HG03571 (cell line): Measurements from ENCODE around the gene ZEB2.
A peak's percentile ranks its signal among the peaks of the same experiment; 100 is the strongest.

Source experiments
- ATAC-seq: cut with Tn5 transposase; IDR thresholded peaks from one replicate; pipeline ENCODE4 v1.9.1; 2021; ENCODE audit not compliant: unreplicated experiment

ZEB2 gene

DNA sequence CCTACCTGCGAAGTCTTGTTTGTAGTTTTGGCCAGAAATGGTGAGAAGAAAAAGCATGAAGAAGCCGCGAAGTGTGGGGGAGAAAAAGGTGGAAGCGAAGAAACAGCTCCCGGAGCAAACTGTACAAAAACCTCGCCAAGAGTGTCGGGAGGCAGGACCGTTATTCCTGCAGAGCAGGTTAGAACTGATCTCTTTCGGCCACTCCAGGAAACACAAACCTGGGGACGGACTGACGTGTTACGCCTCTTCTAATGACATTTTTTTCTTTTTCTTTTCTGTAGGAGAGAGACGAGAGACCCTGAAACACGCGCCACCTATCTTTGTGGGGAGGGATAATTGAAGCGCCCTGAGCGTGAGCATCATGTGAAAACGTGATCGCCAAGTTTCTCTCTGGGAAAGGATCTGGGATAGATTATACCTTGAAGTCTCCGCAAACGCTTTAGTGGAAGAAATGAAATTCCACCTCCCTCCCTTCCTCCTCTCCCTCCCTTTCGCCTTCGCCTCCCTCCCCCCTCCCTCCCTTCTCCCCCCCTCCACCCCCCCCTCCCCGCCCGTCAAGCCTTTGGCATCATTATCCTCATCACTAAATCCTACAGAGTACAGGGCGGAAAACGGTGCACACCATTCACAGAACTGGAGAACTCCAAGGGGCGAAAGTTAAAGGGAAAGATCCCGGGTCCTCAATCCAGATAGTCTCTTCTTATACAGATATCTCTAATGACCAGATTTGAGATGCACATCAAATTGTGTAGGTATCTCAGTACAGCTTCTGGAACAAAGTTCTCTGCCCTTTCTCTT lies at the start of gene ZEB2:
Gene ZEB2 (minus strand): TSS at position 186 of the 798 bp plus-strand sequence. CDS start 2,769 bp downstream, outside the sequence.
- ATAC-seq, result no peak

DNA sequence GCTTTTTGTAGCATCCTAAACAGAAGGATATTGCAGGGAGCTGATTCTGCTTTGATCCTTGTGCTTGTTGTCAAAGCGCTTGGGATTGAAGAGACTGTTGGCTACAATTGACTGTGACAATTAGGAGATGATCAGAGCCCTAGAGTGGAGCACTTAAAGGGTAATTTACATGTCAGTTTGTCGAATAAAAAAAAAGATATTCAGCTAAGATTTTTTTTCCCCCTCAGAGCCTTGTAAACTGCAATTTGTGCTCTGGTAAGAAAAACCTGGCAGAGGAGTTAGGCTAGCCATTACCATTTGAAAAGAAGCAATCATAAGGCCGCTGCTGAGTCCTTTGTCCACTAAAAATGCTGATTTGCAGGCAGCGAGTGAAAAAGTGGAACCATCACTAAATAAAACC lies 47.8 kb upstream of the ZEB2 start:
- ATAC-seq, result no peak

DNA sequence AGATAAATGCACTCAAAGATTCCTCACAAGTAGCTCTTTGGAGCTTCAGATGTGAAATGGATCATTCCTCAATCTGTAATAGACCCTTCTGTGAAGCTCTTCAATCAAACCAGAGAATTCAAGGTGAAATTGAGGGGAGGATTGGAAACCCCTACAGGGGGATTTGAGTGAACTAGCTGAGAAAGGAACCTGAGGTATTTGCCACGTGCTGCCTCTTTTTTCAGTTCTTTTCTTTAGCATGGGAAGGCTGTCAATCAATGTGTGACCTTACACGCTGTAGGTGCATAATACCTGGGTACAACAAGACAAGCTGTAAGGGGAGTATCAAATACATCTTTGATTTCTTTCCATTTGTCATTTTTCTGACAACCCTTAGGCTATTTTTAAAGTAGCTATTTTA lies 46.5 kb upstream of the ZEB2 start:
- no peak for ATAC-seq

DNA sequence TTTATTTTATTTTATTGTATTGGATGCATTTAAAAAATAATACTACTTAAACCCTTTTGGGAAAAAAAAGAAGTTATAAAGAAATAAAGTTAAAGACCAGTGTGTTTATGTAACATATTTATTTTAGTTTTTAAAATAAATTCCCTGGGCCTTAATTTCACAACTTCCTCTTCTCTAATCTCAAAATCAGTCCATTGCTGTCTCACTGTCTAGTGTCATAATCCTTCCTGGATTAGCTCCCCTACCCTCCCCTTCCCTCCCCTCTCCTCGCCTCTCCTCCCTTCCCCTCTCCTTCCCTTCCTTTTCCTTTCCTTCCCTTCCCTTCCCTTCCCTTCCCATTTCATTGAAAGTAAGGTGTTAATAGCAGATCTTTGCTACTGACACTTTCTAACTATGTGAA lies 40.3 kb upstream of the ZEB2 start:
- ATAC-seq, result no peak

DNA sequence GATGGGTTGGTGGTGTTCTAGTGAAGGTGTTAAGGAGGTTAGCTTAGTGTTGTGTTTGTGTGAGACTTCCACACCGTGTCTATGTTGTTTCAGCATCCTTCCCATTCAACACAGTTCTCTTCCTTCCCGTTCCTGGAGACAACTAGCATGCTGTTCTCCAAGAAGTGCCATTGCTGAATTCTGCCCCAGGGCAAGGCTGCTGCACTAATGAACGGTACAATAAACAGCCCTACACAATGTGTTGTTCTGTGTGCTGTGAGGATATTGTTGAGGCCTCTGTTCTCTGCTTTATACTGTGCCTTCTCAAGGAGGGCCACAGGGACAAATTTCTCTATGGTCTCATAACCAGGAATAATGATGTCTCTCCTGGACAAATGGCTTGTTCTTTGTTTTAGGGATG lies 39.8 kb upstream of the ZEB2 start:
- no peak for ATAC-seq

DNA sequence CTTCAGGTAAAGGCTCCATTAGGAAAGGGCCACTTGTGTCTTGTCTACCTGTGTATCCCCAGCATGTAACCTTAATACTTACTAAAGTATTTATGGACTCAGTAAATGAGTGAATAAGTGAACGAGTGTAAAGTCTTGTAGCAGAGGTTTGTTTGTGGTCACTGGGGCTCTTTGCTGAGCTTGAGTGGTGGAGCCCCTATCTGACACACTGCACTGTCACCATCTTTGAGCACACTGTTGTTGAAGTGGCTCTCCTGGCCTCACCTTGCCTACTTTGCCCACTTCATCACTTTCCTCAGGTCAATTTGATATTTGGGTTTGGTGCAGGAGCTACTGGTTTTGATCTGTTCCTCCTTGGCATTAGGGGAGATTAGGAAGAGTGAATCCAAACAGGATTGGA lies 39.3 kb upstream of the ZEB2 start:
- ATAC-seq, result no peak

DNA sequence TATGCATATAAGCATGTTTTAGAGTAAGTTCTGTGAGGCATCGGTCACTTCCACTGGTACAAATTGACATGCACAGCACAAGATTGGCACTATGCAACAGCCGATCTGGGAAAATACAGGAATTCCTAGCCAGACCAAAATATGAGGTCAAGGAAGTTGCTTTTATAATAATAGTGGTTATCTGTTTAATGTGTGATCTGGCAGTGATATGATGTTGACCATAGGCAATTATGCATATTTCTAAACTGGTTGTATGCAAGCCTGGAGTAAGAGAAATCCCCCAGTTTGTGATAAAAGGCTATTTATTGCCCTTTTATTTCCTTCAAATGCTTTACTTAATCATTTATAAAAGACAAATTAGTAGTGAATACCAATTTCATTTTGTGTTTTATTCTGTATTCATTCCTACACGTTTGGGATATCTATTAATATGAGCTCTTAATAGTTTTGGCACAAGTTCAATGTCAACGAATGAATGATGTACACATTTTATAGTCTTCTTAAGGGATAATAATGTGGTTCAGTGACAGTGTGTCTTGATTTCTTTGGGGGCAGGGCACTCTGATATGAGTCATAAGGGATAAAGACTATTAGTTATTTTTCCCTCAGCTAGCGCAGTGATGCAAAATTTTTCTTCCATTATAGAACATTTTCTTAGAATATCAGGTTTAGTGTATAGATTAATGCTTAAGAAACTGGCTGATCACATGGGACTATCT lies 34.7 kb upstream of the ZEB2 start:
- ATAC-seq, result no peak

DNA sequence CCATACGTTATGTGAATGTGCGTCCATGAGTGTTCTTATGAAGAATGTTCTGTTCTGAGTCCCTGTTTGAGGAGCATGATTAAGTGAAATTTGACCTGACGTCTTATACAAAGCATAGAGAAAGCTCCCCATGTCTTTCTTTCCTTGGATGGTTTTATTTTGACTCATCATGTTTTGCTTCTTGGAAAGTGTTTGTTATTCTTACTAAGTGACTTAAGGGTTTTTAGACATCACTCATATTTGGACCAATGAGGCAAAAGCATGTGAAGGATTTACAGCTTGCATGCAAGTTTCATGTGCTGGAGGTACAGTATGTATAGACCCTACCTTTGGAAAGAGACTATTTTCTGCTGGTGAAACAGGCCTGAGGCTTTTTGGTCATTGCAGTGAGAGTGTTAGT lies 33.5 kb upstream of the ZEB2 start:
- ATAC-seq, result no peak

DNA sequence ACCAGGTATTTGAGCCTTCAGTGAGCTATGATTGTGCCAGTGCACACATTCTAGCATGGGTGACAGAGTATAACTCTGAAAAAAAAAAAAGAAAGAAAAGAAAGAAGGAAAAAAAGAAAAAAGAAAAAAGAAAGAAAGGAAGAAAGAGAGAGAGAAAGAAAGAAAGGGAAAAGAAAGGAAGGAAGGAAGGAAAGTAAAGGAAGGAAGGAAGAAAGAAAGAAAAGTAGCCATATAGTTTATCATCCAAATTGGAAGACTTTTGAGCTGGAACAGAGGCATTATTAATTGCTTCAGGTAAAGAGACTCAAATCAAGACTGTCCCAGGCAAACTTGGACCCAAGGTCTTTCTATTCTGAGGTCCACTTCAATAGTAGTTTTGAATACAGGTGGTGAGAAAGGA lies 32.9 kb upstream of the ZEB2 start:
- ATAC-seq, result no peak

DNA sequence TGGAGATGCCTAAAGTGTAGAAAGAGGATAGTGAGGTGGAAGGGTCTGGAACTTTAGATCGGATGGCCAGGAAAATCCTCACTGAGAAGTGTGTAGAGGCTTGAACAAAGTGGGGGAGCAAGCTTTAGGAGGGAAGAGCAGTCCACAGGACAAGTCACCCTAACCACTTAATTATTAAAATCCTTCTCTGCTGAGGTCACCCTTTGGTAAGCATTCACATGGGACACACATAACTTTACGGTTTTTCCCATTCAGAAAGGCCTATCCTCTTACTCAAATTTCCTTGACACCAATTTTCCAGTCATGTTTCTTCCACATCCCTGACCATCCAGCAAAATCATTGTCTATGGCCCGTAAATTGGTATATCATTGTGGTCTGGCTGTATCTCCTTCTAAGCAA lies 31.0 kb upstream of the ZEB2 start:
- no peak for ATAC-seq

DNA sequence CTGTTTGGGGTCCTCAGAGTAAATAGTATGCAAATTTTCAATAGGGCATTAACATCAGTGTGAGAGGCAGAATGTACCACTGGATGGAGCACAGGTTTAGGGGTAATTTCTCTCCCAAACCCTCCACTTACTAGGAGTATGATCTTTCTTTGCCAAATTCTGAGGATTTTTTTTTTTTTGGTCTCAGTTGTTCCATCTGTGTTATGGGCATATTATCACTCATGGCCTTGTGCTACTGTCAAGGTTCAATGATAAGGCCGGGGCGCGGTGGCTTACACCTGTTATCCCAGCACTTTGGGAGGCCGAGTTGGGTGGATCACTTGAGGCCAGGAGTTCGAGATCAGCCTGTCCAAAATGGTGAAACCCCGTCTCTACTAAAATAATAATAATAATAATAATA lies 30.2 kb upstream of the ZEB2 start:
- ATAC-seq, result no peak

DNA sequence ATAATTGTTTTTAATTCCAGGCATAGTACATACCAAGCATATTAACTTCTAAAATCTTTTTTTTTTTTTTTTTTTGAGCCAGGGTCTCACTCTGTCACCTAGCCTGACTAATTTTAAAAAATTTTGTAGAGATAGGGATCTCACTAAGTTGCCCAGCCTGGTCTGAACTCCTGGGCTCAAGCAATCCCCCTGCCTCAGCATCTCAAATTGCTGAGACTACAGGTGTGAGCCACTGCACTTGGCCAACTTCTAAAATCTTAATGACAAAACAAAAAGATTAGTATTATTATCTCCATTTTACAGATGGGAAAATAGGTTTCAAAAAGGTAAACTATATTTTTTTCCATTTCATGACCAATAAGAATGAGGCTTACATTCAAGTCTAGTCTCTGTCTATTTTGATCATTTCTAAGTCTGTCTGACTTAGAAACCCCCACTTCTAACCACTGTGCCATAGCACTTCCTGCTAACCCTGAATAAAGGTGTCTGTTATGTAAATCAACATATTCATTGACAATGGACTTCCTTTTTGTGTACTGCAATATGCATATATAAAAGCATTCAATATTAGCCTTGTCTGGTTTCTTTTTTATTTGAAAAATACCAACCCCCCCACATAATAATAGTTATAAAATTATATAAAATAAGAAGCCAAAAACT lies 28.7 kb upstream of the ZEB2 start:
- peak; percentile 73 for ATAC-seq

DNA sequence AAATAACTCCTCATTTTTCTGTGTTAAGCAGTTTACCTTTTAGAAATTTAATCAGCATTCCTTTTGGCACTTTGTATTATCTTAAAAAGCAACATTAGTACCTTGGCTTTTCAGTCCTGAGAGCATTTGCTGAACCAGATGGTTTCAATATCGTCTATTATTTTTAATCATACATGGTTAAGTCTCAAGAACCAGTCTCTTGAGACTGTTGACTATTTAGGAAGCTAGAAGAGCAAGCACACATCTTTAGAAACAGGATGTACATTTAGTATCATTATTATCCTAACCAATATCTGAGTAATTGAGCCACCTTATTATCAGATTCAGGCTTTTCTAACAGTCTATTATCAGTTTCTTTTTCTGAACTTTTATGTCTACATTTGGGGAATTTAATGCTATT lies 28.2 kb upstream of the ZEB2 start:
- ATAC-seq, result no peak

DNA sequence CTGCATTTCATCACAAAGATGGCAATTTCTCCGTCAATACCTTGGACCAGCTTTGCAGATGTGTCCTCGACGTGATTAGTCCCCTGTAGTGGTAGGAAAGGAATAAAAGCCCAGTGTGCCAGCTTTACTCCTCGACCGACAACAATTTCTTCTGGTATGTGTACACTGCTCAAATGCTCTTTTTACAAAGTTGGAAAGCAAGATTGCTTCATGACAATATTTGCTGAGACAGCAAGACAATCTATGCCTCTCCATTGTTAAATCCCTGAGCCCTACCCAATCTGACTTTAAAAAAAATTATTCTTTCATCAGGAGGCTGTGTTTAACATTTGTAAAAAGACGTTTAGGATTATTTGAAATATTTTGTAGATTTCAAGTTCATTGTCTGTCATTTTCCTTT lies 27.6 kb upstream of the ZEB2 start:
- no peak for ATAC-seq

DNA sequence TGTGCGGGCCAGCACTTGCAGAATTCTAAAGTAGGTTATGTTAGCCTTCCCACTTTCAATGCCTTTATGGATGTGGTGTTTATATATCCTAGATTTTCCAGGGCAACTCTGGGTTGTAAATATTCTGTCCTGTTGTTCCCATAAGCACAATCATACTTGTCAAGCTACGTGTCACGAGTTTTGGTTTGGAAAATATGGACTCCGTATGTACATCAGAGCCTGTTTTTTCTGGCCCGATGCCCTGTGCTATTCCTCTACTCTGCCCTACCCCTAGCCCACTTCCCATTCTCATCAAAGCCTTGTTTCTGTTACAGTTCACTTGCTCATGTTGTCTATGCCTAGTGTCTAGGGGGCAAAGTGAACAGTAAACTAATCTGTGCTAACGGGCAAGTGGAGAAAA lies 27.0 kb upstream of the ZEB2 start:
- no peak for ATAC-seq

DNA sequence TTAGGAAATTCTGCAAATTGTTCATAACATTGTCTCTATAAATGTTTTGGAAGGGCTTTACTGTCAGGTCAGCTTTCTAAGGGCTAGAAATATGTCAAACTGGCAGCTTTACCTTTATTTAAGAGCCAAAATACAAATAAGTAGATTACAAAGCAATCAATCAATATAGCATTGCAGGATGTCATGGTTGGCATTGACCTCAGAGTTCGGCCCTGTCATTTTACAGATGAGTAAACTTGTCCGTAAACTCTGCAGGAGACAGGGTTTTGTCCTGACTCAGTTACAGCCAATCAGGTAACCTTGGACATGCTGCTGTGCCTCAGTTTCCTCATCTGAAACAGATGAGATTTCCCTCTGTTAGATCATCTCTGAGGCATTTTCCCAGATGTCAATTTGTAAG lies 25.9 kb upstream of the ZEB2 start:
- ATAC-seq, result no peak

DNA sequence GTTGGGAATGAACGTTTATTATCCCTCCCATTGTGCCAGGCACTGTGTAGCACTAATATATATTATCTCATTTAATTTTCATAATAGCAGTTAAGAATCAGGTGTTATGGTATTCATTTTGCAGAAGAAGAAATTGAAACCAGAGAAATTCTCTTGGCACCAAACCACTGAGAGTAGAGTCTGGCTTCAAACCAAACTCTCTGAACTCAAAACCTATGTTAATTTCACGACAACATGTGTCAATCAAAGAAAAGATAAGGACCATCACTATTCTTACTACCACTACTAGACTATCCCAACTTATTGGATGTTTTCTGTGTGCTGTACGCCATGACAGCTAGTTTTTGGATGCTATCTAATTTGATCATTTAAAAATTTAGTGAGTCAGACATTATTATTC lies 24.1 kb upstream of the ZEB2 start:
- ATAC-seq, result no peak

DNA sequence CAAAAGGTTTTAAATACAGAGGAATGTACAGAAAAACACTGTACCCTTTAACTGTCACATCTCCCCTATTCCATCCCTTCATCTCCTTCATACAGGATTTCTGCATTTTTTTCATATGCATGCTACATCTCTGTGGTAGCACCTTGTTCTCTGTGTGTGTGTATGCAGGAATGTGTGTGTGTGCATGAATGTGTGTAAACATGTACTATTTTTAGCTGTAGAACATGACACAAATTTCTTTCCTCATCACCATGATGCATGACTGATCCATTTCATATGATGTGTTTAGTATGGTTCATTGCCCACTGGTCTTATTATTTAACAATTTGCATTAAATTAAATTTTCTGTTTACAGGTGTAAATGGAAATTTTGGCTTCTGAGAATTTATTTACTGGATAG lies 21.5 kb upstream of the ZEB2 start:
- no peak for ATAC-seq

DNA sequence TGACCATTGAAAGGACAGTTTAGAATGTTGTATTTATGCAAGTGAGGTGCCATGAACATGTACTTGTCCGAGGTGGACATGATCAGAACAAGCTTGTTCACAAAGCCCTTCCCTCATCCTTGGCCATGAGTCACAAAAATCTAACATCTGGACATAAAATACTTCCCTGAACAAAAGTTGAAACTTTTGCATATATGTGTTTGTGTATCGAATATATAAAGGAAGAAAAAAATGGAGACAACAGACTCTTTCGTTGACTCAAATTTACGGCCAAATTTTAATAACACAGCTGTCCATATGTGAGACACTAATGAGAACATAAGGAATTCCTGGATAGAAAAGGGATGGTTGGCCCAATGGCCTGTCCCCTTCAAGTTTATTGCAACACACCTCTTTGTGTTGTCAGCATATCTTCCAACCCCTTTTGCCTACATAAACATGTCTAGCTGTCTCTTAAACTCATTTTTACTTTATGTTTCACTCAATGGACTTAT lies 19.4 kb upstream of the ZEB2 start:
- ATAC-seq, result no peak

DNA sequence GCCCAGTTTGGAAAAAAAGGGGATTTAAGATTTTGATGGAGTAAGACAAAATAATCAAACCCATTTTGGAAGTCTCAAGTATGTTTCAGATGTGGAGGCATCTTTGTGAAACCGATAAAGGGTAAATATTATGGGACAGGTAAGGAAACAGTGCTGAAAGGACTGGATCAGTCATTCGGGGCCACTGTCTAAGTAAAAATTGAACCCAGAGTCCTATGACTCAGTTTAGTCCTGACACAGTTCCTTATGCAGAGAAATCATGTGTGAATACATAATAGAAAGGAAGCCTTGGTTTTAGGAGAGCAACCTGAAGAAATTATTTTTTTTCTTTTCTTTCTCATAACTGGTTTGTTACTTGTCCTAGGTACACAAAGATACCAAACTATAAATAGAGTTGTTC lies 15.4 kb upstream of the ZEB2 start:
- no peak for ATAC-seq

DNA sequence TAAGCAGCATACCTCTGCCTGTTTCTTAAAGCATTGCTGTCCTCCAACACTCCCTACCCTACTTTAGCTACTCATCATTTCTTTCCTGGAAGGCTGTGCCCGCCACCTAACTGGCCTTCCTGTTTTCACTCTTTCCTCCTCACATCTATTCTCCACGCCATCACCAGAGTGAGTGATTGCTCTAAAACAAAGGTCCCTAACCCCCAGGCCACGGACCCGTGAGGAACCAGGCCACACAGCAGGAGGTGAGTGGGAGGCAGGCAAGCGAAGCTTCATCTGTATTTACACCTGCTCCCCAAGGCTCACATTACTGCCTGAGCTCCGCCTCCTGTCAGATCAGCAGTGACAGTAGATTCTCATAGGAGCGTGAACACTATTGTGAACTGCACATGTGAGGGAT lies 13.3 kb upstream of the ZEB2 start:
- no peak for ATAC-seq

DNA sequence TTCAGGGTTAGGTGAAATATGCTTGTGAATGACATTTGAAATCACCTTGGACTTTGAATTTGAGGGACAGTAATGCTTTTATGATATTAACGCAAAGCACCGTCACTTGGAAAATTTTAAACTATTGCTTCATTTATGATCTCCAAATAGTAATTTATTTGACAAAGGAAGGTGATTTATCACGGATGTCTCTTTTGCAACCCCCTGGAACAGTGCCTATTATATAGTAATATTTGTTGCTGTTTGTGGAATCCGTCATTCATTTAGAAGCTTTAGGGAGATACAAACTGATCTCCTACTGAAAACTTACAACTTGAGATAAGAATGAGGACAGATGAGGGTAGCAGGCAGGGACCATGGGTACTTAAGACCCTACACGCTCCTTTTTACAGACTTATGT lies 10.7 kb upstream of the ZEB2 start:
- ATAC-seq, result no peak
